ENCODE measurements around the gene STC2.
A peak's percentile ranks its signal among the peaks of the same experiment; 100 is the strongest.
"Not testable (repeated sequence)": the region's sequence is repeated elsewhere in the genome, so short reads cannot be mapped to it uniquely, and the experiment has no call there.

Gene STC2

GRCh38 chr5:173327948-173328843, at the start of gene STC2:
Gene STC2 (minus strand): TSS chr5:173328414. CDS start chr5:173328193, 221 bp downstream.
- H3K27ac ChIP-seq: peak within 1 kb of the TSS; percentile 95
- DNase-seq (ENCODE audit: low read depth, low spot score): no peak

DNA sequence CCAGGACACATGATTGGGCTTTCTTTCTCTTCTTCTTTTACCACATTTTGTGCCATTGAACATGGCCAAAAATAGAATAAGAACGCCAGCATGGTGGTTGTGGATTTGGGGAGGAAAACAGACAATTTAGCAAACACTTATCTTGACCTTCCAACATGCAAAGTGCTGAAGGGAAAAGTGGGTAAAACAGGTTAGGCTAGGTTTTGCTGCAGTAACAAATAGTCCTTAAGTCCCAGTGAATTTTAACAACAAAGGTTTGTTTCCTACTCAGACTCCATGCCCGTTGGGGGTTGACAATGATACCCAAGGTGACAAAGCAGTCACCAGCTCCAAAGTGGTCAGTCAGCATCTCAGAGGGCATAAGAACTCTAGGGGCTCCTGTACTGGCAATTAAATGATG, 43.2 kb upstream of the STC2 start:
- H3K27ac ChIP-seq: no peak overlapping the region
- DNase-seq (ENCODE audit: low read depth, low spot score): no peak

GRCh38 chr5:173363406-173363805, 35.2 kb upstream of the STC2 start:
- not testable (repeated sequence) for DNase-seq (ENCODE audit: low read depth, low spot score); H3K27ac ChIP-seq

DNA sequence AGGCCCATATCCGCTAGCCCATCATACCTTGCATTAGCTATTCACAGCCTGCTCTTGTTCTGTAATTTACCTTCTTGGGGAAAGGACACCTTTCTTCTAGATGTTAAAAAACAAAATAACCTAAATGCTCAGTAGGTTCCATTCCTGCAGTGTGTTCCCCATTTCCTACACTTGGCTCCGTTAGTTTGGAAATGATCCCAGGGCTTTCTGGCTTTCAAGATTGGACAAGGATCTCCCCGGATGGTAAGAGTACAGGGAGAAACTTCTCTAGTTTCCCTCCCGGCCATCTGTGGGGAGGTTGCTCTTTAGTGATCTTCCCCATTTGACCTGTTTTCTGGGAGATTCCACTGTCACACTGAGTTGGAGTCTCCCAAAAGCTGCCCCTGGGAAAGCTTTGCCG, 27.3 kb upstream of the STC2 start:
- H3K27ac ChIP-seq: no peak overlapping the region
- no peak for DNase-seq (ENCODE audit: low read depth, low spot score)

DNA sequence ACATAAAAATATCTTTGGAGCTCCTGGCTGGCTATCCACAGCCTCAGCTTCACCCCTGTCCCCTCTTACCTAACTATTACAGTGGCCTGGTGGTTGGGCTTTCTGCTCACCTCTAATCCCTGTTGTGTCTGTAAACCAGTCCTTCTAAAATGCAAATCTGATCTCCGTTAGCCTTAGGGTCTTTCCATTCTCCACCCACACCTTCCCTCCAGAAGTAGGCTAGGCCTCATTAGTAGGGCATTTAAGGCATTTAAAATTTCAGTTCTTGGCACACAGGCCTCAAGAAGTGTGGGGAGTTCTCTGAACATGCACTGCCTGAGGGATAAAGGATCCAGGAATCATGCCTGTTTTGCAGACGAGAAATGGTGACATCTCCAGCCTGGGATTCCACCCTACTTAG, 26.4 kb upstream of the STC2 start:
- DNase-seq (ENCODE audit: low read depth, low spot score): no peak
- no peak overlapping the region for H3K27ac ChIP-seq

DNA sequence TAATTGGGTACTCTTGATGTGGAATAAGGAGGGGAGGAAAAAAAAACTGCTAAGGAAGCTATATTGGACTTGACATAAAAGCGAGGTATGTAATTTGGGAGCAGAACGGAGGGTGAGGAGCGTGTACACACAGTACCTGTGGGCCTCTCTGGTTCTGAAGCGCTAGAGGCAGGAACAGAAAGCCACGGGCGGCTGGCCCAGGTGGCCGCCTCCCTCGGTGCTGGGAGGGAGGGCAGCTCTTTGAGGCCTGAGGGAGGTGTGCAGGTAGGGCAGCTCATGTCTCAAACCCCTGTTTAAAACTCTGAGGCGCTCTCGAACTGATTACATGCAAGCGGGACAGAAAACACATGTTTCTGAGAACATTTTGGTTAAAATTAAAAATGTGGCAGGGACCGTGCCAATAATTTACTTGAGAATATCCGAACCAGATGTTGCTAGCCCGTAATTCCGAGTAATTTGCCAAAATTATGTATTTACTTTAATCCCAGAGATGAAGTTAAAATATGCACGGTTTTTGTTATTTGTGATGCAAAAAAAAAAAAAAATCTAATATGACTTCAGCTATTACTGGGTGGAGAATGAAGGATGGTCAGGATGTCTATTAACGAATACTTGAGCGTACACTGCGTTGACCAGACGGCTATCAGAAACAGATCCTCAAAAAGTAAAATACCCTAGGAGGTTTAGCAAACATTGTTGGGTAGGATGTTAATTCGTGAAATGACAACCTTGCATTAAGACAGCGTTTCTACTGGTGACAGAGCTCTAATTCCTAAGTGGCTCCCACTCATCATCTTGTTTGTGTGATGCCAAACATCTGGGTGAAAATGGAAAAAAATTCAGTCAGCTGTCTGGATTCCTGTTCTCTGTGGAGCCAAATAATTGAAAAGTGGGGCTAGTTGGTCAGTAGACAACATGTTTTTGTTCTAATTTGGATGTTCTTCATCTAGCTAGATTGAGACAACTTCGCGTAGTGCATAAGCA, 24.4 kb upstream of the STC2 start:
- no peak overlapping the region for H3K27ac ChIP-seq
- DNase-seq (ENCODE audit: low read depth, low spot score): no peak

DNA sequence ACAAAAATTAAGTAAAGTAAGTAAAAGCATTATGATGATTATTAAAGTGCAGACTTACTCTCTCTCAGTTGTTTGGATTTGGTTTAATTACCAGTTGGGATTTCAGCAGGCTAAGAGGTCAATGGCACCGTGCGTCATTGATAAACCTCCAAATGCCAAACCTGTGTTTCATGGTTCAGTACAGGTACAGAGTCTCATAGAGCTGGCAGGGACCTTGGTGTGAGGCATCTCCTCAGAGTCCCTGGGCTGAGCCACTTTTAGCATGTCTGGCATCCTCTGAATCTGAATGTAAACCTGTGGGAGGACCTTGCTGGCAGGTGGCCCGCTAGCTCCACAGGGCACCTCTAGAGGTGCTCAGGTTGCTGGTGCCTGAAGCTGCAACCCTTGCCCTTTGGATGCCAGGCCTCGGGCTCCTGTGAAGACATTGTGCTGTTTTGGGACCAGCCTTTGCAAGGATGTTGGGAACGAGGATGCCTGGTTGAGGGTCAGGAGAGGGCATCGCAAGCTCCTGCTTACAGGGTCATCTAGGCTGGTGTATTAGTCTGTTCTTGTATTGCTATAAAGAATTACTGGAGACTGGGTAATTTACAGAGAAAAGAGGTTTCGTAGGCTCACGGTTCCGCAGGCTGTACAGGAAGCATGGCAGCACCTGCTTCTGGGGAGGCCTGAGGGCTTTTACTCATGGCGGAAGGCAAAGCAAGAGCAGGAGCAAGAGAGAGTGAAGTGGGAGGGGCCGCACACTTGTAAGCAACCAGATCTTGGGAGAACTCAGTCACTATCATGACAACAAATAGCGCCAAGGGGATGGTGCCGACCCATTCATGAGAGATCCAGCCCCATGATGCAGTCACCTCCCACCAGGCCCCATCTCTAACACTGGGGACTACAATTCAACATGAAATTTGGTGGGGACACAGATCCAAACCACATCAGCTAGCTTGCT, 14.9 kb upstream of the STC2 start:
- DNase-seq (ENCODE audit: low read depth, low spot score): no peak
- no peak overlapping the region for H3K27ac ChIP-seq

- DNase-seq (ENCODE audit: low read depth, low spot score): no peak
- H3K27ac ChIP-seq: no peak overlapping the region
Observed at GRCh38 chr5:173341961-173342430, 13.8 kb upstream of the STC2 start.

- no peak for DNase-seq (ENCODE audit: low read depth, low spot score)
- no peak overlapping the region for H3K27ac ChIP-seq
Observed at GRCh38 chr5:173340984-173341383, 12.8 kb upstream of the STC2 start.

- no peak overlapping the region for H3K27ac ChIP-seq
- DNase-seq (ENCODE audit: low read depth, low spot score): no peak
Observed at GRCh38 chr5:173340451-173340850, 12.2 kb upstream of the STC2 start.

GRCh38 chr5:173339286-173339685, 11.1 kb upstream of the STC2 start:
- DNase-seq (ENCODE audit: low read depth, low spot score): no peak
- H3K27ac ChIP-seq: no peak overlapping the region

DNA sequence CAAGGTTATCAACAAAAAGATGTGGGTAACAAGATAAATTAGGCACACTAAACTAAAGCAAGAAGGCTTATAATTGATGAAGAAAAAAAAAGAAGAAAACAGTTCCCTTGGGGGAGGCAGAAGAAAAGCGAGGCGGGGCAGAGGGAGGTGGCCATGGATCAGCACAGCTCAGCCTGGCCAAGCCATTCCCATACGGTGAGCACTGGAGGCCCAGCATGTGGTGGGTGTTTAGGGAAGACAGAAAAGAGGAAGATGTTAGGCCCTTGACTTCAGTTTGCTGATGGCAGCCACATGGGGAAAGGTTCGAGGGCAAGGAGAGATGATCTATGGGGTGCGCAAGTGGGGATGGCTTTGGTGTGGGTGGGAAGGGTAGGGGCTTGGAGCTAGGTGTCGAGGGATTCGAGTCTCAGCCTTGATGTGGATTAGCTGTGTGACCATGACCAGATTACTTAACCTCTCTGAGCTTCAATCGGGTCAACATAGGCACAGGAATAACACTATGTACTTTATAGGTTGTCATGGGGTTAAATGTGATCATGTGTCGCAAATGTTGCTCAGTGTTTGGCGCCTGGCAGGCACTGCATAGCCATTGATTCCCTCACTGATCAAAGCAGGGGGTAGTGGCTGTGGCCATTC, 10.3 kb upstream of the STC2 start:
- H3K27ac ChIP-seq: no peak overlapping the region
- DNase-seq (ENCODE audit: low read depth, low spot score): no peak

- H3K27ac ChIP-seq: peak overlapping the region; percentile 42
- DNase-seq (ENCODE audit: low read depth, low spot score): no peak
Observed at GRCh38 chr5:173334808-173335207, 6.6 kb upstream of the STC2 start.

- no peak for DNase-seq (ENCODE audit: low read depth, low spot score)
- H3K27ac ChIP-seq: peak overlapping the region; percentile 42
Observed at GRCh38 chr5:173333925-173334661, 5.9 kb upstream of the STC2 start.

DNA sequence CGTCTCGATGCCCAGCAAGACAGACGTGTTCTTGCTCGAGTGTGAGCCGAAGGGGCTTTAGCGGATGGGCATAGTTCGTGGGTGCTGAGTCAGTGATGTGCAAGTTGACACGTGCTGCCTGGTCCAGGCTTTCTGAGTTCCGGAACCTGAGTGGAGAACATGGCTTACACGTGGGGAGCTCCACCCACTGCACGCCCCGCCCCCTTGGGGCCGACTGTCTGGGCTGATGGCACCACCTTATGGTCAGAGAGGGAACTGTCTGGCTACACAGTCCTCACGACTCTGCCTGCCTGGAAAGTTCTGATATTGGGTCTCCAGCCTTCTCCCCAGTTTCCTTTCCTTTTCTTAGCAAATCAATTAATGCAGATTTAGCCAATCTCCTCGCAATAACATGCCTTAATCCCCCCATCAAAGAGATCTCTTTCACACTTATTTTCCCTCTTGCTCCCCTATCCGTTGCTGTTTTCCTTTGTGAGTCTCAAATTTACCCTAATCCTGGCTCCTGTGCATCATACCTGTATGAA, 3.8 kb upstream of the STC2 start:
- H3K27ac ChIP-seq: peak overlapping the region; percentile 11
- DNase-seq (ENCODE audit: low read depth, low spot score): peak; percentile 58

DNA sequence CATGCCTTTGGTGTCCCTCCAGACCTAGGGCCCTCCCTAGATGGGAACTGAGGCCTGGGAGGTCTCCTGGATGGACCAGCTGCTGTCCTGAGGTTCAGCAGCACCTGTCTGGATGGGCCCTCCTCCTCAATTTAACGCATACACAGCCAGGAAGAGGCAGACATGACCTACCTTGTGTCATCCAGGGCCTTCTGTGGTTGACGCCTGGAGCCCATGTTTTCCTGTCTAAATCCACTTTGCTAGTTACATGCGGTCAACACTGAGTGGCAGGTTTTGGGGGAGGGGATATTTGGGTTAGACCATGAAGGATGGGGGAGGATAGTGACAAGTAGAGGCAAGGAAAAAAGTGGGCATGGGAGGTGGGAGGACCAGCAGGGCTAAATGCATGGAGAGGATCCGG, 3.1 kb upstream of the STC2 start:
- DNase-seq (ENCODE audit: low read depth, low spot score): no peak
- peak overlapping the region; percentile 11 for H3K27ac ChIP-seq

DNA sequence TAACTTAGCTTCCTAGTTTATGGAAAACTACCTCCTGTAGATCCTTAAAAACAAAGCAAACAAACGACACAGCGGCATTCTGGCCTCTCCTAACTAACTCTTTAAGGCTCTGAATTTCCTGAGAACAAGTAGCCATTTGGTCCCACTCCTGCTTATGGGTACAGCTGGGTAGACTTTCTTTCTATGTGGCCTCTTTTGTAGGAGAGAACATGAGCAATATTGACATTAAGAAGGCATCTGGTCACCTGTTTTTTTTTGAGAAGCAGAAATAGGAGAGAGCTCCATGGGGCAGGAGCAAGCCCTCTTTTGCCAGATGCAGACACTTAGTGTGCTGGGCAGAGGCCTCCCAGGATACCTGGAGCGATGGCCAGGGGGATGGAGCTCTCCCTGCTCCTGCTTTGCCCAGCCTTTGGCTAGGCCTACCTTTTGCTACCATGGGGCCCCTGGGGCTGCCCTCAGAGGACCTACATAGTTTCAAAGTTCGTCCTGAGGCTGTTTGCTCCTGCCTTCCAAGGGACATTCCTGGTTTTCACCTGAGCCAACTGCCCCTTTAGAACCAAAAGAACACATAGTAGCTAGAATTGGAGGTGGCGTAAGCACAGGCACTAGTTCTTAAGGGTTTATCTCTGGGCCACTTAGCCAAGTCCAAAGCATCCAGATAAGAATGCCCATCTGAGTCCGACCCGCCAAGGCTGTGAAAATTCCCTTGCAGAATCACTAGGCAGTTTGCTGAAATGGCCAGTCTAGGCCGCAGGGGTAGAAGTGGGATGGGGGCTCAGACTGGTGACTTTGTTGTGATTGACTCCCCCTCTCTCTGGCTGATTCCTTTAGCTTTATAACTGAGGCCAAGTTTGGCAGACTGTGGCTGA, 2.4 kb upstream of the STC2 start:
- no peak for DNase-seq (ENCODE audit: low read depth, low spot score)
- H3K27ac ChIP-seq: peak overlapping the region; percentile 95

Measured in epithelial cell of prostate (primary cell).